GM18861 (cell line): ENCODE results near the gene CEACAM16.

Experiments
- ATAC-seq: cut with Tn5 transposase; IDR thresholded peaks from one replicate; pipeline ENCODE4 v1.9.1; 2021; ENCODE audit not compliant: unreplicated experiment

The CEACAM16 gene

DNA sequence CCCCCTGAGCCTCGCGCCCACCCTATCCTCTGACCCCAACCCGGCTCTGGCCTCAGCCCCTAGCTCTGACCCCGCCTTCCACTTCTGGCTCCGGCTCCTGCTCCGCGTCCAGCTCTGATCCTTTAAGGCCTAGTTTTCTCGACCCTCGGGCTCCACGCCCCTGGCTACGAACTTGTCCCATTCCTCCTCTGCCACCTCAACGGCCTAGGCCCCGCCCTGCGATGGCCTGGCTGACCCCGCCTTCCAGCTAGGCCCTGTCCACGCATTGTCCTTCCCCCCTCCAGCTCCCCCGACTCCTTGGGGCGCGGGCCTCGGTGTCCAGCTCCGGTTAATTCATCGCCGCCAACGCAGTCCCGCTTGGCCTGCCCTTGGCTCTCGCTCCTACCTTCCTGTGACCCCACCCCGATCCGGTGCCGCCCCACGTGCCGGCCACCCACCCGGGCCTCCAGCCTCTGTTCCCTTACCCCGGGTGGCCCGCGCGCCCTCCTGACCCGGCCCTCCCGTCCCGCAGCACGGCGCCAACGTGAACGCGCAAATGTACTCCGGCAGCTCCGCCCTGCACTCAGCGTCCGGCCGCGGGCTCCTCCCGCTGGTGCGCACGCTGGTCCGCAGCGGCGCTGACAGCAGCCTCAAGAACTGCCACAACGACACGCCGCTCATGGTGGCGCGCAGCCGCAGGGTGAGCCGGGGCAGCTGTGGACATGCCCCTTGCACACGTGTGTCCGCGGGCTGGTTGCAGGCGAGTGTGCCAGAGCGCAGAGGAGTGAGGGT, 59.0 kb downstream of the CEACAM16 start:
- ATAC-seq, result no peak

DNA sequence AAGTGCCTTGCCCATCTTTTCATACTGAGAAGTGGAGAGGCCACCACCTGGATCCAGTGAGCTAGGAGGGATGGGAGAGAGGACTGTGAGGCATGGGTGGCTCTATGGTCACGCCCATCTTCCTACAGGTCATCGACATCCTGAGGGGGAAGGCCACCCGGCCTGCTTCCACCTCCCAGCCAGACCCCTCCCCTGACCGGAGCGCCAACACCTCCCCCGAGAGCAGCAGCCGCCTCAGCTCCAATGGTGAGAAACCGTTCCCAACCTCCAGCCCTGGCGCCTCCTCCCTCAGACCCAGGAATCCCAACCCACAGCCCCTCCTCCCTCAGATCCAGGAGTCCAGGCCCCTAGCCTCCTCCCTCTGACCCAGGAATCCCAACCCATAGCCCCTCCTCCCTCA, 59.6 kb downstream of the CEACAM16 start:
- ATAC-seq, result no peak

DNA sequence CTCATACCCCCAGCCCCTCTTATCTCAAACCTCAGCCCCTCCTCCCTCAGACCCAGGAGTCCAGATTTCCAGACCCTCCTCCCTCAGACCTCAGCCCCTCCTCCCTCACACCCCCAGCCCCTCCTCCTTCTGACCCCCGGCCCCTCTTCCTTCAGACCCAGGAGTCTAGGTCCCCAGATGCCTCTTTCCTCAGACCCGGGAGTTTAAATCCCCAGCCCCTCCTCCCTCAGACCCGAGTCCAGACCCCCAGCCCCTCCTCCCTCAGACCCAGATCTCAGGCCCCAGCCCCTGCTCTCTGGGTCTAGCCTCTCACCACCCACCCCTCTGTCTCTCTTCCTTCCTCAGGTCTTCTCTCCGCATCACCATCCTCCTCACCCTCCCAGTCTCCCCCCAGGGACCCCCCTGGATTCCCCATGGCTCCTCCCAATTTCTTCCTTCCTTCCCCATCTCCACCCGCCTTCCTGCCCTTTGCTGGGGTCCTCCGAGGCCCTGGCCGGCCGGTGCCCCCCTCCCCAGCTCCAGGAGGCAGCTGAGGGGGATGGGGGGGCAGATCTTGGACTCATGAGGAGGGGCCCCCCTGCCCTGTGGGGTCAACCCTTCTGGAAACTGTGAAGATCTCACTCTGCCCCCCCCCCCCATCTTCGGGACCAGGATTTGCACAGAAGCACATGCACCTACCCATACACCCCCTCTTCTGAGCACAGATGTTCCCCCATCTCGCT, 60.3 kb downstream of the CEACAM16 start:
- no peak for ATAC-seq
